H9 (cell line): ENCODE results near the gene ZBTB20. TPM values are rescaled to one million over a fixed set of nuclear protein-coding genes. Genes with fewer than 3 reads are reported as not detected.

Experiments used
- DNase-seq: peaks from one replicate; pipeline ENCODE4 v3.0.0-alpha.2; 2017
- H2AFZ ChIP-seq: one replicate; pipeline ENCODE4 v1.6.1; 2013; ENCODE audit warnings: mild to moderate bottlenecking, low read length, control low read depth, moderate library complexity
- H2AK5ac ChIP-seq: 2 replicates; pipeline ENCODE4 v1.6.1; 2013; ENCODE audit warnings: low read length, control low read depth, mixed read lengths; ENCODE audit not compliant: insufficient read length
- H2BK120ac ChIP-seq: one replicate; pipeline ENCODE4 v1.6.1; 2013; ENCODE audit warnings: low read depth, mild to moderate bottlenecking, low read length, control low read depth, inconsistent platforms; ENCODE audit not compliant: poor library complexity, severe bottlenecking
- H2BK12ac ChIP-seq: 2 replicates; pipeline ENCODE4 v1.6.1; 2013; ENCODE audit warnings: low read length, control low read depth, mixed read lengths, low read depth; ENCODE audit not compliant: insufficient read length
- H2BK15ac ChIP-seq: 2 replicates; pipeline ENCODE4 v1.6.1; 2013; ENCODE audit warnings: low read depth, low read length, control low read depth
- H2BK20ac ChIP-seq: one replicate; pipeline ENCODE4 v1.6.1; 2013; ENCODE audit warnings: low read depth, mild to moderate bottlenecking, low read length, control low read depth, inconsistent platforms; ENCODE audit not compliant: poor library complexity, severe bottlenecking
- H2BK5ac ChIP-seq: 2 replicates; pipeline ENCODE4 v1.6.1; 2013; ENCODE audit warnings: low read length, control low read depth, mixed read lengths; ENCODE audit not compliant: insufficient read length
- H3K14ac ChIP-seq: 2 replicates; pipeline ENCODE4 v1.6.1; 2013; ENCODE audit warnings: low read length, control low read depth; ENCODE audit not compliant: insufficient read depth
- H3K18ac ChIP-seq: 2 replicates; pipeline ENCODE4 v1.6.1; 2013; ENCODE audit warnings: low read depth, mild to moderate bottlenecking, mixed read lengths, low read length, control low read depth; ENCODE audit not compliant: insufficient read length
- H3K23ac ChIP-seq: 2 replicates; pipeline ENCODE4 v1.6.1; 2013; ENCODE audit warnings: low read length, control low read depth, mixed read lengths, low read depth; ENCODE audit not compliant: insufficient read length
- H3K23me2 ChIP-seq: 2 replicates; pipeline ENCODE4 v1.6.1; 2013; ENCODE audit warnings: low read depth, mild to moderate bottlenecking, mixed read lengths, low read length, control low read depth; ENCODE audit not compliant: insufficient read length, poor library complexity, severe bottlenecking
- H3K27ac ChIP-seq: 2 replicates; pipeline ENCODE4 v1.5.1; 2013; ENCODE audit warnings: low read length, control low read depth, mixed read lengths, low read depth; ENCODE audit not compliant: insufficient read length
- H3K27me3 ChIP-seq: 2 replicates; pipeline ENCODE4 v1.6.1; 2013; ENCODE audit warnings: low read length, control low read depth, inconsistent platforms; ENCODE audit not compliant: insufficient read depth
- H3K4ac ChIP-seq: 2 replicates; pipeline ENCODE4 v1.6.1; 2013; ENCODE audit warnings: low read depth, mild to moderate bottlenecking, control low read depth, inconsistent platforms, low read length, moderate library complexity
- H3K4me1 ChIP-seq: 2 replicates; pipeline ENCODE4 v1.6.1; 2013; ENCODE audit warnings: low read length, control low read depth, inconsistent platforms; ENCODE audit not compliant: insufficient read depth
- H3K4me2 ChIP-seq: 2 replicates; pipeline ENCODE4 v1.6.1; 2013; ENCODE audit warnings: low read length, control low read depth, mixed read lengths; ENCODE audit not compliant: insufficient read length, insufficient read depth
- H3K56ac ChIP-seq: 2 replicates; pipeline ENCODE4 v1.6.1; 2013; ENCODE audit warnings: low read depth, mild to moderate bottlenecking, mixed read lengths, low read length, control low read depth; ENCODE audit not compliant: insufficient read length
- H3K79me1 ChIP-seq: 2 replicates; pipeline ENCODE4 v1.6.1; 2013; ENCODE audit warnings: low read depth, mild to moderate bottlenecking, moderate library complexity, low read length, control low read depth, inconsistent platforms; ENCODE audit not compliant: insufficient read depth, poor library complexity, severe bottlenecking
- H3K79me2 ChIP-seq: 2 replicates; pipeline ENCODE4 v1.6.1; 2013; ENCODE audit warnings: low read length, control low read depth, inconsistent platforms; ENCODE audit not compliant: insufficient read depth
- H3K9ac ChIP-seq: 2 replicates; pipeline ENCODE4 v1.6.1; 2013; ENCODE audit warnings: low read length, control low read depth, mixed read lengths; ENCODE audit not compliant: insufficient read length; ENCODE audit errors: extremely low read depth
- H3K9me3 ChIP-seq: one replicate; pipeline ENCODE4 v1.6.1; 2013; ENCODE audit warnings: low read depth, low read length, inconsistent platforms; ENCODE audit not compliant: control insufficient read depth
- H3T11ph ChIP-seq: one replicate; pipeline ENCODE4 v1.6.1; 2013; ENCODE audit warnings: mild to moderate bottlenecking, low read length, control low read depth, inconsistent platforms
- H4K20me1 ChIP-seq: one replicate; pipeline ENCODE4 v1.6.1; 2013; ENCODE audit not compliant: control insufficient read depth, insufficient read length, insufficient read depth
- H4K5ac ChIP-seq: 2 replicates; pipeline ENCODE4 v1.6.1; 2013; ENCODE audit warnings: low read depth, mild to moderate bottlenecking, mixed read lengths, low read length, control low read depth; ENCODE audit not compliant: insufficient read length
- H4K8ac ChIP-seq: replicated peaks from 2 replicates; pipeline ENCODE4 v1.6.1; 2013; ENCODE audit warnings: low read length, control low read depth, mixed read lengths, low read depth; ENCODE audit not compliant: insufficient read length
- H4K91ac ChIP-seq: 2 replicates; pipeline ENCODE4 v1.6.1; 2013; ENCODE audit warnings: low read depth, mild to moderate bottlenecking, moderate library complexity, mixed read lengths, low read length, control low read depth; ENCODE audit not compliant: insufficient read length
- H3K27ac Mint-ChIP-seq, 3 experiments: 2 replicates in 2 of 3; 3 replicates in 1 of 3; pipeline ENCODE4 v1.8.0; 2020 to 2021; ENCODE audit warnings: mixed read lengths in 3 of 3, mild to moderate bottlenecking in 1 of 3, moderate library complexity in 1 of 3
- H3K27me3 Mint-ChIP-seq: 2 replicates; pipeline ENCODE4 v1.8.0; 2021; ENCODE audit warnings: low read depth, mild to moderate bottlenecking, moderate library complexity, mixed read lengths
- H3K36me3 Mint-ChIP-seq, 3 experiments: 2 replicates in 2 of 3; 3 replicates in 1 of 3; pipeline ENCODE4 v1.8.0; 2020 to 2021; ENCODE audit warnings: low read depth in 3 of 3, mixed read lengths in 3 of 3; ENCODE audit not compliant: insufficient read depth in 1 of 3
- H3K4me1 Mint-ChIP-seq, 2 experiments: 2 replicates each; pipeline ENCODE4 v1.8.0; 2020; ENCODE audit warnings: mixed read lengths in 2 of 2
- H3K4me3 Mint-ChIP-seq, 2 experiments: 2 replicates in 1 of 2; 3 replicates in 1 of 2; pipeline ENCODE4 v1.8.0; 2020 to 2021; ENCODE audit warnings: mild to moderate bottlenecking in 2 of 2, mixed read lengths in 2 of 2, moderate library complexity in 1 of 2
- H3K9me3 Mint-ChIP-seq, 2 experiments: 2 replicates in 1 of 2; 3 replicates in 1 of 2; pipeline ENCODE4 v1.8.0; 2020; ENCODE audit warnings: mild to moderate bottlenecking in 2 of 2, mixed read lengths in 2 of 2, moderate library complexity in 1 of 2
- WGBS: extraction: QIAGEN DNeasy Blood & Tissue Kit; methylation state at CpG from one replicate; pipeline ENCODE4 v1.1.7; 2013; ENCODE audit warnings: missing lambda C conversion rate, low lambda C conversion rate, mixed read lengths; ENCODE audit not compliant: insufficient read length; ENCODE audit errors: extremely low coverage; 5-methylcytosine and 5-hydroxymethylcytosine counted together
- total RNA-seq: library from RNA; stranded (reverse); gene quantifications from 2 replicates; pipeline ENCODE4 v1.2.1, GENCODE V29; 2021
- TF ChIP-seq, protein P1 (sequence below): fragments of 200-600 bp; sonication (generic); conservative IDR thresholded peaks from 3 replicates; pipeline ENCODE4 v1.8.0; 2021; ENCODE audit warnings: antibody characterized with exemption, mild to moderate bottlenecking

The ZBTB20 gene
- total RNA-seq, 1 experiment from 2014 or later: 0.70 TPM

GRCh38 chr3:114567771-114568170 lies 579.3 kb downstream of the ZBTB20 start:
- no peak overlapping the region for H4K5ac ChIP-seq
- no peaks in the 10 kb centered on the region for H3K79me1 ChIP-seq
- no peak overlapping the region for H3K14ac ChIP-seq
- H3K4ac ChIP-seq: no peak overlapping the region
- Mint-ChIP-seq H3K9me3 (no peaks in the 10 kb centered on the region; a peak in 1 of 5 replicates), H3K27ac (no peak overlapping the region; a peak in 1 of 7 replicates), H3K4me1 (peaks cover 46 to 52% of the 10 kb centered on the region in 2 experiments), H3K36me3 (no peaks in the 10 kb centered on the region), H3K27me3 (no peaks in the 10 kb centered on the region), H3K4me3 (no peak overlapping the region)
- H3K79me2 ChIP-seq: no peaks in the 10 kb centered on the region
- no peak overlapping the region for H2BK15ac ChIP-seq
- no peak overlapping the region for H3K56ac ChIP-seq
- no peak overlapping the region for H4K91ac ChIP-seq
- H3K23ac ChIP-seq: no peak overlapping the region
- no peaks in the 10 kb centered on the region for H4K20me1 ChIP-seq
- no peak for DNase-seq
- no peak overlapping the region for H2AFZ ChIP-seq
- no peak overlapping the region for H3K4me2 ChIP-seq
- H2BK12ac ChIP-seq: no peak overlapping the region
- no peak overlapping the region for H4K8ac ChIP-seq
- H3K18ac ChIP-seq: no peak overlapping the region
- TF ChIP-seq, protein P1, sequence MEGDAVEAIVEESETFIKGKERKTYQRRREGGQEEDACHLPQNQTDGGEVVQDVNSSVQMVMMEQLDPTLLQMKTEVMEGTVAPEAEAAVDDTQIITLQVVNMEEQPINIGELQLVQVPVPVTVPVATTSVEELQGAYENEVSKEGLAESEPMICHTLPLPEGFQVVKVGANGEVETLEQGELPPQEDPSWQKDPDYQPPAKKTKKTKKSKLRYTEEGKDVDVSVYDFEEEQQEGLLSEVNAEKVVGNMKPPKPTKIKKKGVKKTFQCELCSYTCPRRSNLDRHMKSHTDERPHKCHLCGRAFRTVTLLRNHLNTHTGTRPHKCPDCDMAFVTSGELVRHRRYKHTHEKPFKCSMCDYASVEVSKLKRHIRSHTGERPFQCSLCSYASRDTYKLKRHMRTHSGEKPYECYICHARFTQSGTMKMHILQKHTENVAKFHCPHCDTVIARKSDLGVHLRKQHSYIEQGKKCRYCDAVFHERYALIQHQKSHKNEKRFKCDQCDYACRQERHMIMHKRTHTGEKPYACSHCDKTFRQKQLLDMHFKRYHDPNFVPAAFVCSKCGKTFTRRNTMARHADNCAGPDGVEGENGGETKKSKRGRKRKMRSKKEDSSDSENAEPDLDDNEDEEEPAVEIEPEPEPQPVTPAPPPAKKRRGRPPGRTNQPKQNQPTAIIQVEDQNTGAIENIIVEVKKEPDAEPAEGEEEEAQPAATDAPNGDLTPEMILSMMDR: no peak
- H2BK5ac ChIP-seq: no peak overlapping the region
- no peak overlapping the region for H3K27ac ChIP-seq
- H3K27me3 ChIP-seq: no peaks in the 10 kb centered on the region
- H3T11ph ChIP-seq: no peak overlapping the region
- H3K9me3 ChIP-seq: no peaks in the 10 kb centered on the region
- no peak overlapping the region for H2BK120ac ChIP-seq
- no peak overlapping the region for H3K9ac ChIP-seq
- no peaks in the 10 kb centered on the region for H3K23me2 ChIP-seq
- H2BK20ac ChIP-seq: no peak overlapping the region
- no CpG with 5 or more reads among the region's 2 CpGs for WGBS
- peaks cover 6% of the 10 kb centered on the region; the same call in 1 of the 2 replicates for H3K4me1 ChIP-seq
- H2AK5ac ChIP-seq: no peak overlapping the region
